Measurements from ENCODE around the gene CYTH4.

DNA sequence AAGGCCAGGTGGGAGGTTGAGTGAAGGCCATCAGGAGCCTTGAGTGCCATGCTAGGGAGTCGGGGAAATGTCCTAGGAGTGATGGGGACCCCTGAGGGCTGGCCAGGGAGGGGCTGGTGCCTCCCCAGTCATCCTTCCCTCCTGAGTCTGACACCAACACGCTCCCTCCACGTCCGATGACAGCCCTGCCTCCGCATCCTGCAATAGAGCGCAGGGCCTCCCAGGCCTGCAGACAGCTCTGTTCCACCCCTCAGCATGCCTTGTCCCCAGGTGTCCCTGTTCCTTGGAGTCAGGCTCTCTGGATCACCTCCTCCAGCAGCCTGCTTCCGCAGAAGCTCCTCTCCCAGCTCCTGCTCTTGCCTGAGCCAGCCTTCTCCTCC is 41.4 kb upstream of the CYTH4 start:
- TF ChIP-seq, protein P1, sequence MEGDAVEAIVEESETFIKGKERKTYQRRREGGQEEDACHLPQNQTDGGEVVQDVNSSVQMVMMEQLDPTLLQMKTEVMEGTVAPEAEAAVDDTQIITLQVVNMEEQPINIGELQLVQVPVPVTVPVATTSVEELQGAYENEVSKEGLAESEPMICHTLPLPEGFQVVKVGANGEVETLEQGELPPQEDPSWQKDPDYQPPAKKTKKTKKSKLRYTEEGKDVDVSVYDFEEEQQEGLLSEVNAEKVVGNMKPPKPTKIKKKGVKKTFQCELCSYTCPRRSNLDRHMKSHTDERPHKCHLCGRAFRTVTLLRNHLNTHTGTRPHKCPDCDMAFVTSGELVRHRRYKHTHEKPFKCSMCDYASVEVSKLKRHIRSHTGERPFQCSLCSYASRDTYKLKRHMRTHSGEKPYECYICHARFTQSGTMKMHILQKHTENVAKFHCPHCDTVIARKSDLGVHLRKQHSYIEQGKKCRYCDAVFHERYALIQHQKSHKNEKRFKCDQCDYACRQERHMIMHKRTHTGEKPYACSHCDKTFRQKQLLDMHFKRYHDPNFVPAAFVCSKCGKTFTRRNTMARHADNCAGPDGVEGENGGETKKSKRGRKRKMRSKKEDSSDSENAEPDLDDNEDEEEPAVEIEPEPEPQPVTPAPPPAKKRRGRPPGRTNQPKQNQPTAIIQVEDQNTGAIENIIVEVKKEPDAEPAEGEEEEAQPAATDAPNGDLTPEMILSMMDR (IDR thresholded peaks at IDR 0.05): no peak
- no peak for TF ChIP-seq POLR2A (IDR thresholded peaks at IDR 0.05)
- TF ChIP-seq POLR2AphosphoS5 (IDR thresholded peaks at IDR 0.05): no peak

All from gastroesophageal sphincter (tissue), 3 donors.